K562 treated with DMSO at 1 percent for 4 hours (cell line): ENCODE measurements around the gene AP3S1. TPM values are rescaled to one million over a fixed set of nuclear protein-coding genes. Genes with fewer than 3 reads are reported as not detected.

Experiments
- total RNA-seq: library from RNA; unstranded; fragments of 300-600 nt; gene quantifications from 2 replicates; pipeline ENCODE4 v1.2.3, GENCODE V29; 2022; ENCODE audit not compliant: insufficient read depth

AP3S1 gene
- 28.5 and 35.2 TPM in 2 replicates for total RNA-seq

GRCh38 chr5:115841382-115842088 is at the start of gene AP3S1, which contains the start of gene ATG12:
TSS of gene AP3S1 (plus strand) at chr5:115841935. CDS start at chr5:115842038, 103 bp downstream.
TSS of gene ATG12 (minus strand) at chr5:115841565. CDS start at chr5:115841552, 13 bp downstream.

GRCh38 chr5:115816226-115817081 is 25.3 kb upstream of the AP3S1 start, which contains the start of gene CDO1:
TSS of gene CDO1 (minus strand) at chr5:115816659. CDS start at chr5:115816397, 262 bp downstream.

GRCh38 chr5:115962239-115962564 is 120.5 kb downstream of the AP3S1 start, which contains the start of gene LVRN:
TSS of gene LVRN (plus strand) at chr5:115962475. CDS start at chr5:115962618, 143 bp downstream.

Other genes starting within 250 kb of the AP3S1 start
- 1.0 and 1.5 TPM in 2 replicates for gene TICAM2, start 239.5 kb upstream of the AP3S1 start, total RNA-seq
- gene TMED7, start 215.9 kb upstream of the AP3S1 start, total RNA-seq: 12.8 and 14.7 TPM in 2 replicates
- gene CDO1, start 25.3 kb upstream of the AP3S1 start, total RNA-seq: not detected in 2 replicates
- 23.6 and 25.9 TPM in 2 replicates for gene ATG12, start 370 bp upstream of the AP3S1 start, total RNA-seq
- 2.0 TPM in 2 replicates for gene LVRN, start 120.5 kb downstream of the AP3S1 start, total RNA-seq
- gene ARL14EPL, start 190.5 kb downstream of the AP3S1 start, total RNA-seq: not detected in 2 replicates
- gene COMMD10, start 243.1 kb downstream of the AP3S1 start, total RNA-seq: 9.6 and 12.2 TPM in 2 replicates